HepG2 (cell line): Measurements from ENCODE around the gene CHFR. TPM values are rescaled to one million over a fixed set of nuclear protein-coding genes. Genes with fewer than 3 reads are reported as not detected.

ENCODE experiments used
- ATAC-seq: fragments of 200-7000 bp; cut with Tn5 transposase; 3 replicates; pipeline ENCODE4 v1.9.1; 2020; ENCODE audit warnings: mild to moderate bottlenecking, moderate library complexity
- BruUV-seq: library from RNA; stranded (reverse); fragments of 400-500 nt; replicated peaks from 2 replicates; lab custom pipeline; 2021; lab: Mats Ljungman, UMichigan
- CTCF ChIA-PET: fragments of 300-600 bp; formaldehyde crosslinking; extraction: SDS; loops from one replicate; lab custom pipeline; 2021; ENCODE audit warnings: low total read pairs, inconsistent platforms, low intra/inter-chr PET ratio; lab: Yijun Ruan, JAX
- POLR2A ChIA-PET: fragments of 350-600 bp; sonication (Branson Sonifier 250); formaldehyde crosslinking; loops from one replicate; lab custom pipeline; 2020; ENCODE audit warnings: antibody characterized with exemption, inconsistent platforms; lab: Yijun Ruan, JAX
- DNase-seq: peaks from one replicate; pipeline ENCODE4 v3.0.0-alpha.2; 2015; ENCODE audit warnings: low spot score
- FAIRE-seq: peaks from 3 replicates; lab custom pipeline; 2011; peaks lifted over from hg19 to GRCh38; lab: Jason Lieb, UNC
- H2AFZ ChIP-seq: one replicate; pipeline ENCODE4 v1.6.1; 2011; ENCODE audit warnings: low read length, inconsistent platforms
- H3K27ac ChIP-seq: fragments of 300-600 bp; 3 replicates; pipeline ENCODE4 v1.8.0; 2011; ENCODE audit warnings: mixed run types, mild to moderate bottlenecking, mixed read lengths, low read length, inconsistent platforms; ENCODE audit not compliant: insufficient read depth; ENCODE audit errors: extremely low read length
- H3K27me3 ChIP-seq, 2 experiments: fragments of 200-600 bp in 1 of 2; 2 replicates in 1 of 2; 3 replicates in 1 of 2; pipeline versions ENCODE4 v1.6.0 to v1.8.0; 2011; ENCODE audit warnings: low read length in 2 of 2, mild to moderate bottlenecking in 2 of 2, moderate library complexity in 2 of 2, inconsistent platforms in 1 of 2; ENCODE audit not compliant: insufficient read depth in 2 of 2, control insufficient read depth in 1 of 2
- H3K36me3 ChIP-seq, 2 experiments: fragments of 200-600 bp in 1 of 2; replicated peaks in 1 of 2; 2 replicates in 1 of 2; 3 replicates in 1 of 2; pipeline versions ENCODE4 v1.5.1 to v1.8.0; 2011; ENCODE audit warnings: low read length in 2 of 2, inconsistent platforms in 1 of 2; ENCODE audit not compliant: insufficient read depth in 2 of 2, control insufficient read depth in 1 of 2
- H3K4me1 ChIP-seq: 2 replicates; pipeline ENCODE4 v1.5.1; 2012; ENCODE audit warnings: low read length, inconsistent platforms; ENCODE audit not compliant: insufficient read depth
- H3K4me2 ChIP-seq: 2 replicates; pipeline ENCODE4 v1.6.0; 2011; ENCODE audit warnings: low read depth, low read length, inconsistent platforms
- H3K4me3 ChIP-seq, 3 experiments: fragments of 200-600 bp in 1 of 3; sonication (generic), shearing (Covaris generic) in 1 of 3; replicated peaks in 1 of 3; 2 replicates each; pipeline ENCODE4 v1.5.1; 2011 to 2016; ENCODE audit warnings: low read length in 3 of 3, inconsistent platforms in 2 of 3, low read depth in 2 of 3, mild to moderate bottlenecking in 2 of 3, control low read depth in 1 of 3, mixed read lengths in 1 of 3; ENCODE audit not compliant: insufficient read depth in 1 of 3
- H3K79me2 ChIP-seq: one replicate; pipeline ENCODE4 v1.6.1; 2011; ENCODE audit warnings: low read length, inconsistent platforms; ENCODE audit not compliant: insufficient read depth
- H3K9ac ChIP-seq: 2 replicates; pipeline ENCODE4 v1.6.0; 2011; ENCODE audit warnings: mild to moderate bottlenecking, low read depth, low read length, inconsistent platforms; ENCODE audit not compliant: insufficient read depth
- H3K9me3 ChIP-seq: 2 replicates; pipeline ENCODE4 v1.5.1; 2012; ENCODE audit warnings: mild to moderate bottlenecking, low read length
- H4K20me1 ChIP-seq: 2 replicates; pipeline ENCODE4 v1.6.0; 2011; ENCODE audit warnings: inconsistent platforms, mild to moderate bottlenecking, low read length, moderate library complexity; ENCODE audit not compliant: insufficient read depth
- EZH2 ChIP-seq: conservative IDR thresholded peaks from 2 replicates; pipeline ENCODE4 v1.6.1; 2012; ENCODE audit warnings: mild to moderate bottlenecking, low read depth, low read length, moderate library complexity
- FOSL2 ChIP-seq: sonication (generic); formaldehyde crosslinking; IDR thresholded peaks from 2 replicates; pipeline ENCODE4 v1.4.0; 2020; ENCODE audit warnings: missing genetic modification reagents
- IKZF5 ChIP-seq: IDR thresholded peaks from 2 replicates; pipeline ENCODE4 v1.6.1; 2018; ENCODE audit warnings: missing genetic modification reagents, mild to moderate bottlenecking, missing compliant biosample characterization
- MXD1 ChIP-seq: sonication (generic); formaldehyde crosslinking; IDR thresholded peaks from 2 replicates; pipeline ENCODE4 v1.4.0; 2020; ENCODE audit warnings: mild to moderate bottlenecking, missing genetic modification reagents
- NCOA5 ChIP-seq: sonication (generic); formaldehyde crosslinking; IDR thresholded peaks from 2 replicates; pipeline ENCODE4 v1.4.0; 2020; ENCODE audit warnings: missing genetic modification reagents
- NFIB ChIP-seq: sonication (generic); formaldehyde crosslinking; IDR thresholded peaks from 2 replicates; pipeline ENCODE4 v1.9.0; 2021; ENCODE audit warnings: missing genetic modification reagents, mild to moderate bottlenecking, borderline replicate concordance
- RCOR2 ChIP-seq: IDR thresholded peaks from 2 replicates; pipeline ENCODE4 v1.6.1; 2016; ENCODE audit warnings: missing biosample characterization, missing genetic modification reagents
- REL ChIP-seq: sonication (generic); formaldehyde crosslinking; conservative IDR thresholded peaks from 2 replicates; pipeline ENCODE4 v1.8.0; 2022; ENCODE audit warnings: mild to moderate bottlenecking, missing genetic modification reagents, moderate library complexity
- SMAD9 ChIP-seq: sonication (generic); formaldehyde crosslinking; IDR thresholded peaks from 2 replicates; pipeline ENCODE4 v1.5.1; 2020; ENCODE audit warnings: mild to moderate bottlenecking, missing genetic modification reagents
- STAT6 ChIP-seq: sonication (generic); formaldehyde crosslinking; IDR thresholded peaks from 2 replicates; pipeline ENCODE4 v1.4.0; 2020; ENCODE audit warnings: missing genetic modification reagents, mild to moderate bottlenecking, borderline replicate concordance
- THAP7 ChIP-seq: sonication (generic); formaldehyde crosslinking; IDR thresholded peaks from 2 replicates; pipeline ENCODE4 v1.8.1; 2023; ENCODE audit warnings: mild to moderate bottlenecking, missing genetic modification reagents
- ZFAT ChIP-seq: sonication (generic); formaldehyde crosslinking; conservative IDR thresholded peaks from 2 replicates; pipeline ENCODE4 v1.8.1; 2023; ENCODE audit warnings: missing genetic modification reagents, inconsistent platforms
- ZNF282 ChIP-seq: fragments of 450-650 bp; IDR thresholded peaks from 2 replicates; pipeline ENCODE4 v1.6.1; 2018; ENCODE audit not compliant: partially characterized antibody
- ZNF503 ChIP-seq: sonication (generic); formaldehyde crosslinking; IDR thresholded peaks from 2 replicates; pipeline ENCODE4 v1.4.0; 2020; ENCODE audit warnings: missing genetic modification reagents
- ZNF670 ChIP-seq: sonication (generic); formaldehyde crosslinking; IDR thresholded peaks from 2 replicates; pipeline ENCODE4 v1.8.0; 2022; ENCODE audit warnings: mild to moderate bottlenecking, missing genetic modification reagents, borderline replicate concordance
- WGBS: methylation state at CpG from one replicate; pipeline ENCODE4 v1.1.6; 2017; ENCODE audit warnings: low lambda C conversion rate; 5-methylcytosine and 5-hydroxymethylcytosine counted together
- in situ Hi-C: cut with HindIII; loops from 2 replicates; pipeline ENCODE4 v1.10.0; 2017; ENCODE audit warnings: low pct_unique_long_range_greater_than_20kb; ENCODE audit not compliant: extremely low pct_ligation_motif_present
- intact Hi-C: fragments of 100-400 bp; cut with micrococcal nuclease; formaldehyde crosslinking; loops from one replicate; pipeline ENCODE4 v1.10.0; 2022; ENCODE audit not compliant: unreplicated experiment
- polyA plus RNA-seq, 8 experiments: library from polyadenylated mRNA; depleted of rRNA in 3 of 8; stranded (reverse) in 7 of 8; unstranded in 1 of 8; fragments of >200 nt; fragmentation: Illumina TruSeq in 4 of 8; extraction: Trizol in 4 of 8; gene quantifications; 2 replicates each; pipeline versions ENCODE4 v1.2.1 to v1.2.3, GENCODE V29; 2011 to 2016; ENCODE audit warnings: low read depth in 4 of 8, missing spikeins in 1 of 8, mixed read lengths in 1 of 8; ENCODE audit not compliant: insufficient read depth in 1 of 8
- total RNA-seq, 5 experiments: library from RNA; depleted of rRNA; stranded (reverse); fragments of >200 nt; fragmentation: Illumina TruSeq; extraction: Trizol; gene quantifications; 2 replicates each; pipeline ENCODE4 v1.2.3, GENCODE V29; 2016; ENCODE audit warnings: low read depth in 1 of 5

Gene CHFR
- total and polyA plus RNA-seq, 2 of the 13 experiments (the other 11 are each of a cell fraction or from before 2014, with no cell fraction given): 21.4 to 21.5 TPM

GRCh38 chr12:132886529-132887477 lies 602 bp downstream of the CHFR start (continued):
- 0 out of 2 replicates have a peak, but pooled peaks have one; percentile 0 for TF ChIP-seq IKZF5 (CRISPR knock-in tag)

- Histone ChIP-seq H3K79me2 (peaks cover 2% of the 10 kb centered on the region), H3K36me3 (peaks cover 0 to 3% of the 10 kb centered on the region in 2 experiments; a peak in 2 of 5 replicates), H3K9ac (no peak overlapping the region), H3K4me2 (no peak overlapping the region), H3K9me3 (no peaks in the 10 kb centered on the region), H3K4me1 (peaks cover 12% of the 10 kb centered on the region; the same call in 1 of the 2 replicates), H3K4me3 (no peak overlapping the region), H3K27ac (no peak overlapping the region), H3K27me3 (no peaks in the 10 kb centered on the region), H2AFZ (no peak overlapping the region), H4K20me1 (no peaks in the 10 kb centered on the region)
- CTCF ChIA-PET: no interaction called here
- in situ Hi-C loops (no loop called here), intact Hi-C loops (no loop called here)
- no TSS peak for BruUV-seq
- 98% methylated on average over 7 of the region's 7 CpGs for WGBS
- no peak for ATAC-seq
- no peak for DNase-seq
- POLR2A ChIA-PET: no interaction called here
- FAIRE-seq: no peak
- TF ChIP-seq RCOR2 (CRISPR knock-in tag) (no peak), ZNF282 (no peak), ZFAT (CRISPR knock-in tag) (no peak), MXD1 (no peak), EZH2 (no peak), NCOA5 (no peak), ZNF503 (CRISPR knock-in tag) (no peak), SMAD9 (no peak), NFIB (CRISPR knock-in tag) (no peak), ZNF670 (no peak), THAP7 (CRISPR knock-in tag) (no peak), STAT6 (no peak), REL (CRISPR knock-in tag) (no peak), FOSL2 (CRISPR knock-in tag) (no peak)
Observed at GRCh38 chr12:132881818-132882217, 5.6 kb downstream of the CHFR start.
